ENCODE measurements around the gene MTCL1. TPM values are rescaled to one million over a fixed set of nuclear protein-coding genes. Genes with fewer than 3 reads are reported as not detected.

Gene MTCL1
- total and polyA plus RNA-seq, 9 of the 15 experiments (the other 6 are each of a cell fraction or from before 2014, with no cell fraction given): 0.21 to 7.4 (median 3.7) TPM

DNA sequence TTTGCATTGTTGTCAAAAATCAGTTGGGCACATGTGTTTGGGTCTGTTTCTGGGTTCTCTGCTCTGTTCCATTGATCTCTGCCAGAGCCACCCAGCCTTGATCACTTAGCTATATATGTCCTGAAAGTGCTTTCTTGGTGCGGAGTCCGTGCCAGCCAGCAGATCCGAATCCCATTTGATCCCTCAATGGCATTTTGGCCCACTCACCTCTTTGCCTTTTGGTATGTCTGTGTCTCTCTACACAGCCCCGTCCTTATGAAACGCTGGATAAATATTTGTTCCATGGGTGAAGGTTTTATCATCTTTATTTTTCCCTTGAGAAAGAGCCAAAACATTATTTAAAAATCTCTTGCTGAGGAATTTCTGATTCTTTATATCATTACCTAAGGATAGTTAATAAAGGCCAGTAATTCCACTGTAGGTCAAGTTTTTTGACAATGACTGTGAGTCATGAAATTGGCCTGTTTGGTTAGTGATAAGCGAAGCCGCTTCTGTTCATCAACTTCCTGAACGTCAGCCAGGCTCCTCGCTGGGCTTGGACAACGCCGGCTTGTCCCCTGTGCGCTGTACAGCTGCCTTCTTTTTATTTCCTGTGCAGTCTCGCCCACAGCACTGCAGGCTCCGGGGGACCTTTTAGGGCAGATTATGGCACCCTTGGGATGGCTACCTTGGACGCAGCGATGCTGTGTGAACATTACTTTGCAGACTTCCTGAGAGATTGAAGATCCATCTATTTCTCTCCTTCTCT lies 24.9 kb downstream of the MTCL1 start (continued):
- TF ChIP-seq, protein P1, sequence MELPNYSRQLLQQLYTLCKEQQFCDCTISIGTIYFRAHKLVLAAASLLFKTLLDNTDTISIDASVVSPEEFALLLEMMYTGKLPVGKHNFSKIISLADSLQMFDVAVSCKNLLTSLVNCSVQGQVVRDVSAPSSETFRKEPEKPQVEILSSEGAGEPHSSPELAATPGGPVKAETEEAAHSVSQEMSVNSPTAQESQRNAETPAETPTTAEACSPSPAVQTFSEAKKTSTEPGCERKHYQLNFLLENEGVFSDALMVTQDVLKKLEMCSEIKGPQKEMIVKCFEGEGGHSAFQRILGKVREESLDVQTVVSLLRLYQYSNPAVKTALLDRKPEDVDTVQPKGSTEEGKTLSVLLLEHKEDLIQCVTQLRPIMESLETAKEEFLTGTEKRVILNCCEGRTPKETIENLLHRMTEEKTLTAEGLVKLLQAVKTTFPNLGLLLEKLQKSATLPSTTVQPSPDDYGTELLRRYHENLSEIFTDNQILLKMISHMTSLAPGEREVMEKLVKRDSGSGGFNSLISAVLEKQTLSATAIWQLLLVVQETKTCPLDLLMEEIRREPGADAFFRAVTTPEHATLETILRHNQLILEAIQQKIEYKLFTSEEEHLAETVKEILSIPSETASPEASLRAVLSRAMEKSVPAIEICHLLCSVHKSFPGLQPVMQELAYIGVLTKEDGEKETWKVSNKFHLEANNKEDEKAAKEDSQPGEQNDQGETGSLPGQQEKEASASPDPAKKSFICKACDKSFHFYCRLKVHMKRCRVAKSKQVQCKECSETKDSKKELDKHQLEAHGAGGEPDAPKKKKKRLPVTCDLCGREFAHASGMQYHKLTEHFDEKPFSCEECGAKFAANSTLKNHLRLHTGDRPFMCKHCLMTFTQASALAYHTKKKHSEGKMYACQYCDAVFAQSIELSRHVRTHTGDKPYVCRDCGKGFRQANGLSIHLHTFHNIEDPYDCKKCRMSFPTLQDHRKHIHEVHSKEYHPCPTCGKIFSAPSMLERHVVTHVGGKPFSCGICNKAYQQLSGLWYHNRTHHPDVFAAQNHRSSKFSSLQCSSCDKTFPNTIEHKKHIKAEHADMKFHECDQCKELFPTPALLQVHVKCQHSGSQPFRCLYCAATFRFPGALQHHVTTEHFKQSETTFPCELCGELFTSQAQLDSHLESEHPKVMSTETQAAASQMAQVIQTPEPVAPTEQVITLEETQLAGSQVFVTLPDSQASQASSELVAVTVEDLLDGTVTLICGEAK (IDR thresholded peaks at IDR 0.05): no peak
- TF ChIP-seq, protein P1 (CRISPR knock-in tag; IDR thresholded peaks at IDR 0.05): no peak
- TF ChIP-seq, protein P2, sequence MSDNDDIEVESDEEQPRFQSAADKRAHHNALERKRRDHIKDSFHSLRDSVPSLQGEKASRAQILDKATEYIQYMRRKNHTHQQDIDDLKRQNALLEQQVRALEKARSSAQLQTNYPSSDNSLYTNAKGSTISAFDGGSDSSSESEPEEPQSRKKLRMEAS (CRISPR knock-in tag; IDR thresholded peaks at IDR 0.05): peak; percentile 55; the same call in 1 of the 2 replicates
- TF ChIP-seq, protein P3, sequence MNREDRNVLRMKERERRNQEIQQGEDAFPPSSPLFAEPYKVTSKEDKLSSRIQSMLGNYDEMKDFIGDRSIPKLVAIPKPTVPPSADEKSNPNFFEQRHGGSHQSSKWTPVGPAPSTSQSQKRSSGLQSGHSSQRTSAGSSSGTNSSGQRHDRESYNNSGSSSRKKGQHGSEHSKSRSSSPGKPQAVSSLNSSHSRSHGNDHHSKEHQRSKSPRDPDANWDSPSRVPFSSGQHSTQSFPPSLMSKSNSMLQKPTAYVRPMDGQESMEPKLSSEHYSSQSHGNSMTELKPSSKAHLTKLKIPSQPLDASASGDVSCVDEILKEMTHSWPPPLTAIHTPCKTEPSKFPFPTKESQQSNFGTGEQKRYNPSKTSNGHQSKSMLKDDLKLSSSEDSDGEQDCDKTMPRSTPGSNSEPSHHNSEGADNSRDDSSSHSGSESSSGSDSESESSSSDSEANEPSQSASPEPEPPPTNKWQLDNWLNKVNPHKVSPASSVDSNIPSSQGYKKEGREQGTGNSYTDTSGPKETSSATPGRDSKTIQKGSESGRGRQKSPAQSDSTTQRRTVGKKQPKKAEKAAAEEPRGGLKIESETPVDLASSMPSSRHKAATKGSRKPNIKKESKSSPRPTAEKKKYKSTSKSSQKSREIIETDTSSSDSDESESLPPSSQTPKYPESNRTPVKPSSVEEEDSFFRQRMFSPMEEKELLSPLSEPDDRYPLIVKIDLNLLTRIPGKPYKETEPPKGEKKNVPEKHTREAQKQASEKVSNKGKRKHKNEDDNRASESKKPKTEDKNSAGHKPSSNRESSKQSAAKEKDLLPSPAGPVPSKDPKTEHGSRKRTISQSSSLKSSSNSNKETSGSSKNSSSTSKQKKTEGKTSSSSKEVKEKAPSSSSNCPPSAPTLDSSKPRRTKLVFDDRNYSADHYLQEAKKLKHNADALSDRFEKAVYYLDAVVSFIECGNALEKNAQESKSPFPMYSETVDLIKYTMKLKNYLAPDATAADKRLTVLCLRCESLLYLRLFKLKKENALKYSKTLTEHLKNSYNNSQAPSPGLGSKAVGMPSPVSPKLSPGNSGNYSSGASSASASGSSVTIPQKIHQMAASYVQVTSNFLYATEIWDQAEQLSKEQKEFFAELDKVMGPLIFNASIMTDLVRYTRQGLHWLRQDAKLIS (CRISPR knock-in tag; IDR thresholded peaks at IDR 0.05): no peak
- TF ChIP-seq, protein P4, sequence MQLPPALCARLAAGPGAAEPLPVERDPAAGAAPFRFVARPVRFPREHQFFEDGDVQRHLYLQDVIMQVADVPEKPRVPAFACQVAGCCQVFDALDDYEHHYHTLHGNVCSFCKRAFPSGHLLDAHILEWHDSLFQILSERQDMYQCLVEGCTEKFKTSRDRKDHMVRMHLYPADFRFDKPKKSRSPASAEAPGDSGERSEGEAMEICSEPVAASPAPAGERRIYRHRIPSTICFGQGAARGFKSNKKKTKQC (CRISPR knock-in tag; IDR thresholded peaks at IDR 0.05): no peak
- TF ChIP-seq, protein P5, sequence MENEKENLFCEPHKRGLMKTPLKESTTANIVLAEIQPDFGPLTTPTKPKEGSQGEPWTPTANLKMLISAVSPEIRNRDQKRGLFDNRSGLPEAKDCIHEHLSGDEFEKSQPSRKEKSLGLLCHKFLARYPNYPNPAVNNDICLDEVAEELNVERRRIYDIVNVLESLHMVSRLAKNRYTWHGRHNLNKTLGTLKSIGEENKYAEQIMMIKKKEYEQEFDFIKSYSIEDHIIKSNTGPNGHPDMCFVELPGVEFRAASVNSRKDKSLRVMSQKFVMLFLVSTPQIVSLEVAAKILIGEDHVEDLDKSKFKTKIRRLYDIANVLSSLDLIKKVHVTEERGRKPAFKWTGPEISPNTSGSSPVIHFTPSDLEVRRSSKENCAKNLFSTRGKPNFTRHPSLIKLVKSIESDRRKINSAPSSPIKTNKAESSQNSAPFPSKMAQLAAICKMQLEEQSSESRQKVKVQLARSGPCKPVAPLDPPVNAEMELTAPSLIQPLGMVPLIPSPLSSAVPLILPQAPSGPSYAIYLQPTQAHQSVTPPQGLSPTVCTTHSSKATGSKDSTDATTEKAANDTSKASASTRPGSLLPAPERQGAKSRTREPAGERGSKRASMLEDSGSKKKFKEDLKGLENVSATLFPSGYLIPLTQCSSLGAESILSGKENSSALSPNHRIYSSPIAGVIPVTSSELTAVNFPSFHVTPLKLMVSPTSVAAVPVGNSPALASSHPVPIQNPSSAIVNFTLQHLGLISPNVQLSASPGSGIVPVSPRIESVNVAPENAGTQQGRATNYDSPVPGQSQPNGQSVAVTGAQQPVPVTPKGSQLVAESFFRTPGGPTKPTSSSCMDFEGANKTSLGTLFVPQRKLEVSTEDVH (IDR thresholded peaks at IDR 0.05; ENCODE audit: low read depth, partially characterized antibody): no peak
- peak; percentile 84 for TF ChIP-seq CREM (IDR thresholded peaks at IDR 0.05; ENCODE audit: low read depth)

Measured in K562 (cell line).